GM12891 (cell line): ENCODE results near the gene NKX3-2.

ENCODE experiments used
- POLR2A ChIP-seq: IDR thresholded peaks from 2 replicates; pipeline ENCODE4 v1.6.1; 2011; ENCODE audit warnings: low read depth, low read length, control low read depth
- POLR2AphosphoS5 ChIP-seq: IDR thresholded peaks from 2 replicates; pipeline ENCODE4 v1.6.1; 2011; ENCODE audit warnings: low read depth, low read length, control low read depth

GRCh38 chr4:13492747-13493146, 51.6 kb downstream of the NKX3-2 start:
- TF ChIP-seq POLR2A (no peak), POLR2AphosphoS5 (no peak)
